Gastrocnemius medialis (tissue), 4 donors: ENCODE results near the gene TTC39B.

ENCODE experiments used
- CTCF ChIP-seq, 5 experiments: fragments of 450-650 bp in 3 of 5; fragments of 200-600 bp in 2 of 5; sonication (generic) in 2 of 5; IDR thresholded peaks in 4 of 5; conservative IDR thresholded peaks in 1 of 5; 1 replicate in 4 of 5; 2 replicates in 1 of 5; pipeline ENCODE4 v1.5.1; 2016 to 2019; ENCODE audit warnings: antibody characterized with exemption in 5 of 5, mild to moderate bottlenecking in 3 of 5, moderate library complexity in 3 of 5
- POLR2A ChIP-seq, 2 donors: fragments of 450-650 bp; IDR thresholded peaks; one replicate each; pipeline ENCODE4 v1.6.1; 2017; ENCODE audit warnings: antibody characterized with exemption in 2 of 2, mild to moderate bottlenecking in 2 of 2, moderate library complexity in 2 of 2

GRCh38 chr9:15187589-15187988 is 119.4 kb downstream of the TTC39B start:
- no peak for TF ChIP-seq CTCF (IDR thresholded peaks at IDR 0.05 in 4 of 5, conservative IDR thresholded peaks at IDR 0.05 in 1 of 5)
- no peak for TF ChIP-seq POLR2A (IDR thresholded peaks at IDR 0.05)
